Hepatocyte (in vitro differentiated cells): ENCODE measurements around the gene TPK1. TPM values are rescaled to one million over a fixed set of nuclear protein-coding genes. Genes with fewer than 3 reads are reported as not detected.

Experiments used
- DNase-seq: peaks from one replicate; pipeline ENCODE4 v3.0.0-alpha.2; 2016; ENCODE audit warnings: low spot score
- H2AFZ ChIP-seq: fragments of 200-600 bp; sonication (generic); 2 replicates; pipeline ENCODE4 v1.6.0; 2016; ENCODE audit warnings: antibody characterized with exemption, mild to moderate bottlenecking
- H3K27ac ChIP-seq: fragments of 200-600 bp; sonication (generic); 2 replicates; pipeline ENCODE4 v1.5.1; 2016; ENCODE audit warnings: mild to moderate bottlenecking
- H3K27me3 ChIP-seq: fragments of 200-600 bp; sonication (generic); 2 replicates; pipeline ENCODE4 v1.6.1; 2016
- H3K36me3 ChIP-seq: fragments of 200-600 bp; sonication (generic); replicated peaks from 2 replicates; pipeline ENCODE4 v1.5.1; 2016; ENCODE audit warnings: low read depth; ENCODE audit not compliant: insufficient read depth
- H3K4me1 ChIP-seq: fragments of 200-600 bp; sonication (generic); 2 replicates; pipeline ENCODE4 v1.5.1; 2016; ENCODE audit warnings: mild to moderate bottlenecking, moderate library complexity; ENCODE audit not compliant: insufficient read depth
- H3K4me2 ChIP-seq: fragments of 200-600 bp; sonication (generic); 2 replicates; pipeline ENCODE4 v1.6.0; 2016
- H3K4me3 ChIP-seq: fragments of 200-600 bp; sonication (generic); 2 replicates; pipeline ENCODE4 v1.5.1; 2016; ENCODE audit warnings: mild to moderate bottlenecking
- H3K79me2 ChIP-seq: fragments of 200-600 bp; sonication (generic); 2 replicates; pipeline ENCODE4 v1.6.0; 2017; ENCODE audit warnings: mild to moderate bottlenecking
- H3K9me2 ChIP-seq: fragments of 200-600 bp; sonication (generic); replicated peaks from 2 replicates; pipeline ENCODE4 v1.6.0; 2017; ENCODE audit warnings: mild to moderate bottlenecking; ENCODE audit not compliant: insufficient read depth
- H3K9me3 ChIP-seq: fragments of 200-600 bp; sonication (generic); 2 replicates; pipeline ENCODE4 v1.5.1; 2016; ENCODE audit warnings: low read depth, mild to moderate bottlenecking
- H4K20me1 ChIP-seq: fragments of 200-600 bp; sonication (generic); 2 replicates; pipeline ENCODE4 v1.6.0; 2016; ENCODE audit warnings: mild to moderate bottlenecking; ENCODE audit not compliant: insufficient read depth, poor library complexity, severe bottlenecking
- EZH2 ChIP-seq: fragments of 200-600 bp; sonication (generic); IDR thresholded peaks from 2 replicates; pipeline ENCODE4 v1.6.1; 2016; ENCODE audit warnings: antibody characterized with exemption, mild to moderate bottlenecking, borderline replicate concordance
- EZH2phosphoT487 ChIP-seq: fragments of 200-600 bp; sonication (generic); IDR thresholded peaks from one replicate; pipeline ENCODE4 v1.6.1; 2018; ENCODE audit warnings: antibody characterized with exemption, mild to moderate bottlenecking, low read depth, moderate library complexity; ENCODE audit not compliant: unreplicated experiment, severe bottlenecking
- WGBS: methylation state at CpG from one replicate; pipeline ENCODE4 v1.1.6; 2016; ENCODE audit warnings: low lambda C conversion rate; ENCODE audit errors: missing lambda C conversion rate; 5-methylcytosine and 5-hydroxymethylcytosine counted together
- polyA plus RNA-seq: library from polyadenylated mRNA; unstranded; fragments of >200 nt; fragmentation: Nextera tagmentation; extraction: Ambion mirVana; gene quantifications from 2 replicates; pipeline ENCODE4 v1.2.1, GENCODE V29; 2016
- total RNA-seq: library from RNA; depleted of rRNA; stranded (reverse); fragments of >200 nt; gene quantifications from 2 replicates; pipeline ENCODE4 v1.2.3, GENCODE V29; 2014
- TF ChIP-seq, protein P1 (sequence below): fragments of 200-600 bp; sonication (generic); IDR thresholded peaks from 2 replicates; pipeline ENCODE4 v1.5.1; 2016; ENCODE audit warnings: antibody characterized with exemption, mild to moderate bottlenecking; ENCODE audit not compliant: poor library complexity

TPK1 gene
- total and polyA plus RNA-seq, 2 experiments from 2014 or later, result 8.7 to 9.7 TPM

DNA sequence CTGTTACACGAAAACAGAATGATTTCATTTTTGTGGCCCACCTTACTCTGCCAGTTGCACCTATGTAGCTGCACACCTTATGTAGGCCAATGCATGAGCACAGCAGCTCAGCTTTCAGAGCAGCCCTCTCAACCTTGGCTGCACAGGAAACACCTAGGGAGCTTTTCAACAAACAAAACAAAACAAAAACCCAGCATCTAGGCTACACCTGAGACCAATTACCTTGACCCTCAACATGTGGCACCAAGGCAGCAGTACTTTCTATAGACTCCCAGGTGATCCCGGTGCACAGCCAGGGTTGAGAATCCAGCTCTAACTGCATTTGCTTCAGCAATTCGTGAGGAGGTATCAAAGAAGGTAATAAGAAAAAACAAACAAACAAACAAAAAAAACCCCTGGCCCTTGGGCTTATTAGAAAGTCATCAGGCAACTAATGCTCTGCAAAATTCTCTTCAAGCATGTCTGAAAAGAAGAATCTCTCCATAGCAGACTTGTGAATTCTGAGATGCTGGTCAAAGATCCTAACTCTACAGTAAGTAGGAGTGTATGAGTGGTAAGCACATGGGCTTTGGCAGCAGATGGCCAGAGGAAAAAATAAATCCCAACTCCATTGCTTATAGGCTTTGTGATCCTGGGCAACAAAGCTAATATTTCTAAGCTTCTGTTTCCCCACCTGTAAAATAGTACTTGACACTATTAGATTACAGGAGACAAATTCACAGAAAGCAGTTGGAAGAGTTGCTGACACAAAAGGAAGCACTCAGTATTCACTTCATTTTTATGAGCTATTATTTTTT lies 318.9 kb downstream of the TPK1 start:
- H2AFZ ChIP-seq, result no peak overlapping the region
- H3K4me2 ChIP-seq, result no peak overlapping the region
- no peaks in the 10 kb centered on the region for H3K79me2 ChIP-seq
- no peaks in the 10 kb centered on the region for H4K20me1 ChIP-seq
- H3K36me3 ChIP-seq, result no peaks in the 10 kb centered on the region
- no peaks in the 10 kb centered on the region for H3K27me3 ChIP-seq
- WGBS, result 80% methylated on average over 3 of the region's 3 CpGs
- DNase-seq, result no peak
- TF ChIP-seq EZH2phosphoT487, result no peak
- TF ChIP-seq EZH2, result no peak
- TF ChIP-seq, protein P1, sequence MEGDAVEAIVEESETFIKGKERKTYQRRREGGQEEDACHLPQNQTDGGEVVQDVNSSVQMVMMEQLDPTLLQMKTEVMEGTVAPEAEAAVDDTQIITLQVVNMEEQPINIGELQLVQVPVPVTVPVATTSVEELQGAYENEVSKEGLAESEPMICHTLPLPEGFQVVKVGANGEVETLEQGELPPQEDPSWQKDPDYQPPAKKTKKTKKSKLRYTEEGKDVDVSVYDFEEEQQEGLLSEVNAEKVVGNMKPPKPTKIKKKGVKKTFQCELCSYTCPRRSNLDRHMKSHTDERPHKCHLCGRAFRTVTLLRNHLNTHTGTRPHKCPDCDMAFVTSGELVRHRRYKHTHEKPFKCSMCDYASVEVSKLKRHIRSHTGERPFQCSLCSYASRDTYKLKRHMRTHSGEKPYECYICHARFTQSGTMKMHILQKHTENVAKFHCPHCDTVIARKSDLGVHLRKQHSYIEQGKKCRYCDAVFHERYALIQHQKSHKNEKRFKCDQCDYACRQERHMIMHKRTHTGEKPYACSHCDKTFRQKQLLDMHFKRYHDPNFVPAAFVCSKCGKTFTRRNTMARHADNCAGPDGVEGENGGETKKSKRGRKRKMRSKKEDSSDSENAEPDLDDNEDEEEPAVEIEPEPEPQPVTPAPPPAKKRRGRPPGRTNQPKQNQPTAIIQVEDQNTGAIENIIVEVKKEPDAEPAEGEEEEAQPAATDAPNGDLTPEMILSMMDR, result no peak
- no peaks in the 10 kb centered on the region for H3K4me1 ChIP-seq
- no peaks in the 10 kb centered on the region for H3K9me2 ChIP-seq
- no peaks in the 10 kb centered on the region for H3K9me3 ChIP-seq
- H3K4me3 ChIP-seq, result no peak overlapping the region
- no peak overlapping the region for H3K27ac ChIP-seq

- no peak overlapping the region for H3K4me3 ChIP-seq
- H3K4me2 ChIP-seq, result no peak overlapping the region
- no peaks in the 10 kb centered on the region for H3K36me3 ChIP-seq
- no peak overlapping the region for H2AFZ ChIP-seq
- no peak overlapping the region for H3K27ac ChIP-seq
- no peaks in the 10 kb centered on the region for H3K27me3 ChIP-seq
- WGBS, result 38% methylated on average over 2 of the region's 2 CpGs
- H3K9me3 ChIP-seq, result no peaks in the 10 kb centered on the region
- no peaks in the 10 kb centered on the region for H4K20me1 ChIP-seq
- H3K79me2 ChIP-seq, result no peaks in the 10 kb centered on the region
- H3K9me2 ChIP-seq, result no peaks in the 10 kb centered on the region
- peak; percentile 35 for DNase-seq
- no peak for TF ChIP-seq EZH2
- TF ChIP-seq, protein P1, result peak; percentile 57
- no peaks in the 10 kb centered on the region for H3K4me1 ChIP-seq
These were observed 322.5 kb downstream of the TPK1 start for GRCh38 chr7:144513334-144513733.

DNA sequence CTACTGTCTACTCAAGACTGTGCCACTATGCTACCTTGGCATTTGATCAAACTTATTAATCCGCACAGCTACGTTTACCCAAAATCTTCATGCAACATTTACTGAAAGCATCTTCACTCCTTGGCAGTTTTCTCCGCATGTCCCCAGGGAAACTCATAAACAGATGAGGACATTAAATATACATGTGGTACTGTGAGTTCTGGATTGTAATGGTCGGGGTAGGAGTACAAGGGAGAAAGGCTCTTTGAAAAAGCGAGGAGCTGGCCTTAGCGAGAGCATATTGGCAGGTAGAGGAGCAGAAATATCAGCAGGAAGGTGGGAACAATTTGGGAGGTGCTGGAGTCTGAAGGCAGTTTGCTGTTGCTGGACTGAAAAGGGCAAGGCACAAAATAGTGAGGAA lies 325.2 kb downstream of the TPK1 start:
- no peaks in the 10 kb centered on the region for H4K20me1 ChIP-seq
- 88% methylated on average over 6 of the region's 6 CpGs for WGBS
- TF ChIP-seq EZH2phosphoT487 (no peak), EZH2 (no peak)
- TF ChIP-seq, protein P1, result no peak

More for the DNA sequence above, 325.2 kb downstream of the TPK1 start:
- no peak overlapping the region for H3K4me2 ChIP-seq
- no peaks in the 10 kb centered on the region for H3K4me1 ChIP-seq
- H3K27me3 ChIP-seq, result no peaks in the 10 kb centered on the region
- H3K27ac ChIP-seq, result no peak overlapping the region
- no peaks in the 10 kb centered on the region for H3K36me3 ChIP-seq
- DNase-seq, result no peak
- no peaks in the 10 kb centered on the region for H3K9me2 ChIP-seq
- no peaks in the 10 kb centered on the region for H3K9me3 ChIP-seq
- no peak overlapping the region for H3K4me3 ChIP-seq
- H2AFZ ChIP-seq, result no peak overlapping the region
- no peaks in the 10 kb centered on the region for H3K79me2 ChIP-seq
